ENCODE results near the gene LILRB1.
"Not testable (repeated sequence)": the region's sequence is repeated elsewhere in the genome, so short reads cannot be mapped to it uniquely, and the experiment has no call there.

- TF ChIP-seq, protein P1, sequence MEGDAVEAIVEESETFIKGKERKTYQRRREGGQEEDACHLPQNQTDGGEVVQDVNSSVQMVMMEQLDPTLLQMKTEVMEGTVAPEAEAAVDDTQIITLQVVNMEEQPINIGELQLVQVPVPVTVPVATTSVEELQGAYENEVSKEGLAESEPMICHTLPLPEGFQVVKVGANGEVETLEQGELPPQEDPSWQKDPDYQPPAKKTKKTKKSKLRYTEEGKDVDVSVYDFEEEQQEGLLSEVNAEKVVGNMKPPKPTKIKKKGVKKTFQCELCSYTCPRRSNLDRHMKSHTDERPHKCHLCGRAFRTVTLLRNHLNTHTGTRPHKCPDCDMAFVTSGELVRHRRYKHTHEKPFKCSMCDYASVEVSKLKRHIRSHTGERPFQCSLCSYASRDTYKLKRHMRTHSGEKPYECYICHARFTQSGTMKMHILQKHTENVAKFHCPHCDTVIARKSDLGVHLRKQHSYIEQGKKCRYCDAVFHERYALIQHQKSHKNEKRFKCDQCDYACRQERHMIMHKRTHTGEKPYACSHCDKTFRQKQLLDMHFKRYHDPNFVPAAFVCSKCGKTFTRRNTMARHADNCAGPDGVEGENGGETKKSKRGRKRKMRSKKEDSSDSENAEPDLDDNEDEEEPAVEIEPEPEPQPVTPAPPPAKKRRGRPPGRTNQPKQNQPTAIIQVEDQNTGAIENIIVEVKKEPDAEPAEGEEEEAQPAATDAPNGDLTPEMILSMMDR (IDR thresholded peaks at IDR 0.05; ENCODE audit: insufficient read depth, low read length, poor library complexity, severe bottlenecking): not testable (repeated sequence)
- not testable (repeated sequence) for TF ChIP-seq EZH2phosphoT487 (conservative IDR thresholded peaks at IDR 0.05; ENCODE audit: low read length)
These were observed 51.3 kb downstream of the LILRB1 start for GRCh38 chr19:54681596-54681995.

All from SU-DHL-6 (cell line).